NCI-H1092 (cell line): ENCODE measurements around the gene DRD2.

Source experiments
- DNase-seq: peaks from one replicate; lab custom pipeline; 2025; lab: John Stamatoyannopoulos, UW

The DRD2 gene

DNA sequence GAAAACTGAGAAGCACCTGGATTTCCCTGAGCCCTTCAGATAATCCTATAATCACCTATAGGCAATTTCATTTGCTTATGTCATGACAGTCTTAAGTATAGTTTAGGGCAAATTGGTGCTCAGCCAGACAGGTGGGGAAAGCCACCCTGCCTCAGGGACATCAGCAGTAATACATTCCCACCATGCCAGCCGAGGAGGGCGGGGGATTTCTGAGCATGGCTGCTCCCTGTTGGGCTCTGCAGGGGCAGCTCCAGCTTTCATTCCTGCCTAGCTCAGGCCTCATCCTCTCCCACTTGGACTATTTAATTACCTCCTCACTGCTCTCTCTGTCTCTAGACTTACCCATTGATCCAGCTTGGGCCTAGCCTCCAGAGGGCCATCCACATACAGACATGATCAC is 9.0 kb upstream of the DRD2 start:
- no peak for DNase-seq

DNA sequence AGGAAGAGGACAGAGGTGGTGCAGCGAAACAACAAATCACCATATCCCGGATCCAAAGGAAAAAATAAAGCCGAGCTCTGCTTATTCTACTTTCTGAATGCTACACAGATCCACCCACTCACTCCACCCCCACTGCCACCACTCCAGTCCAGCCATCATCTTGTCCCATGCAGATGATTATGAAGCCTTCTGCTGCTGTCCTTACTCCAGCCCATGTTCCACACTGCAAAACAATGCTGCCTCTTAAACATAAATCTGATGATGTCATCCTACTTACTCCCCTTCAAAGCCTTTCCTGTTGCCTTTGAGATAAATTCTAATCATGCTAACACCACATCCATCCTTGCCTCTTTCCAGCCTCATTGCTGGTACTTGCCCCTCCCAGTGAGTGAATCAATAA is 6.5 kb upstream of the DRD2 start:
- no peak for DNase-seq

DNA sequence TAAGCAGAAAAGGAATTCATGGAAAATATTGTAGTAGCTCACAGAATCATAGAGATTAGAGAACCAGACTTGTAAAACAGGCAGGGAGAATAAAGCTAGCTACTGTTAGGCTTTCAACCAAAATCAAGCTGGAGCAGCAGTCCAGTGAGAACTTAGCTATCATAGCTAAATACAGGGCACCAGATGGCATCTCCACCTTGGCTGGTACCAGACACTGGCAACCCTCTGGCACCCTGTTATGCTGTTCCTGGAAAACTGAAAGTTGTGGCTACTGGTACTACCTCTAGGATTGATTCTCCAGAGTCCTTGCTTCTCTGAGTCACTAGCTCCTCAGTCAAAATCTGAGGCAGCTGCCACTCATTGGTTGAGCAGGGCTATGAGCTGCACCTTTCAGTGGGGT is 6.0 kb upstream of the DRD2 start:
- DNase-seq, result no peak

DNA sequence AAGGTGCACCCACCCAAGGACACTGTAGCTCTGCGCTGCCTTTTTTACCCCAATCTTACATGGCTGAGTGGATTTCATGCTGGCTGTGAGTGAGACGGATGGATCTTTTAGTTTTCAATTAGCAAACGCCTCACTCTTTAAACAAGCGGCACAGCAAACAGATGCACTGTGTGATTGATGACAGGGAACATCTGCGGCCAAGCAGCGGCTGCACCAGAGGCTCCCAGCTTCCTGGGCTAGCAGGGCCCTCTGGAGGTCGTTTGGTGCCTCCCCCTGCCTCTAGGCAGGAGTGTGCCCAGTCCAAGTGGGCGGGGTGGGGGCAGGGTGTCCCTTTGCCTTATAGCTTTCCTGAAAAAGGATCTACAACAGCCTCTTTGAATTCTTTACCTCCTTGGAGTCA is 2.1 kb upstream of the DRD2 start:
- DNase-seq, result peak; percentile 51

DNA sequence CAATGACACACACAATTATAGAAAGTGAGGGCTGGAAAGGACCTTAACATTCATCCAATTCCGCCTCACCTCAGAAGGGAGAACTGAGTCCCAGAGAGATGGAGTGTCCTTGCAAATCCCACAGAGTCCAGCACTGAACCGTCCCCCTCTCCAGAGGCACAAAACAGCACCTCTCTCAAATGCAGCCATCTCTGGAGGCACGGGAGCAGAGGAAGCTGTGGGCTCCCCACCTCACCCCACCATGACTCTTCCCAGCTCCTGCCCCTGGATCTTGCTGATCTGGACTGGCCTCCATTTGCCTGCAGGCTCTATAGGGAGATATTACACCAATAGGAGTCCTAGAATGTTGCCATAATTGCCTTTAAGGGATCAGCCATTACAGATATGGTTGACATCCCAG is 1.4 kb upstream of the DRD2 start:
- no peak for DNase-seq

DNA sequence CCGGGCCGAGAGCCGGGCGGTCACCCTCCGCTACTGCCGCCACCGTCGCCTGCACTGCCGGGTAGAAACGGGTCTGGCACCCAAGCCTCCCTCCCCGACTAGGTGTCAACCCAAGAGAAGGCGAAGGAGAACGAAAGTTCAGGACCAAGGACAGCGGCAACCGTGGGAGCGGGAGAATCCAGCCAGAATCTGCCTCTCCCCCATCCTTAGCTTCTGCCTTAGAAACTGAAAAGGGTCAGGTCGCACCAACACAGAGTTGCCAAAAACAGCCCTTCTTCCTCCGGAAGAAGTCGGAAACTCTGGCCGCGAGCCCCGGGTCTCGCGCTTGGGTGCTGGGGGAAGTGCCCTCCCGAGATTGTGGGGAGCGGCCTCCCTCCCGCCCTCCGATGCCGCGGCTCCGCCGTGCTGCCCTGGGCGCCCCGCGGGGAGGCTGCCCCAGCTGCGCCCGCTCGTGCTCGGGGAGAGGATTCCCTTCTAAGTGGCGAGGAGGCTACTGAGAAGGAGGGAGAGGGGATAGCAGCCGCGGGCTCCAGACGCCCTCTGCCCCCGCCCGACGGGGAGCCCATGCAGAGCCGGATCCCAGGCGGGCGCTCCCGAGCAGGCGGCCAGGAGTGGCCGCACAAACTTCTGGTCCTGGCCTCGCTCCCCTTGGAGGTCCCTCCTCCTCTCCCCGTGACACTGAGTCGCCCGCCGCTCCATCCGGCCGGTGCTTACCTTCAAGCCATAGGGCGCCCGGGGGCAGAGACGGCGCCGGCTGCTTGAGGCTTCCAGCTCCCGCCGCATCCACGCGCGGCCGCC is 637 bp downstream of the DRD2 start:
- no peak for DNase-seq

DNA sequence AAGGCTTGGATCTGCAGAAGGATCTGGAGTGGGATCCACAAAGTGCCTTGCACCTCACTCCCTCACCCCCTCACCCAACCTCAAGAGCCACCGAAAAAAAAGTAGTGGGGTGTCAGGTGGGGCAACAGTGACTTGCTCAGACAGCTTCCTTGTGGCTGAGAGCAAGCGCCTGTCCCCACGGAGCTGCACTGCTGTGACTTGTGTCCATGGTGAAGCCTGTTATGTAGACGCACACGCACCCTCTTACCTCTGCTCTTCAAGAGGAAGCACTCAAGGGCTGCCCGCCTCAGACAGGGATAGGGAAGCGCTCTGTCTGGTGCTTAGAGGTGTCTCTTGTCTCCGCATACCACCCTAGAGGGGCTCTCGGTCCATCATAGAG is 1.2 kb downstream of the DRD2 start:
- DNase-seq, result peak; percentile 37

DNA sequence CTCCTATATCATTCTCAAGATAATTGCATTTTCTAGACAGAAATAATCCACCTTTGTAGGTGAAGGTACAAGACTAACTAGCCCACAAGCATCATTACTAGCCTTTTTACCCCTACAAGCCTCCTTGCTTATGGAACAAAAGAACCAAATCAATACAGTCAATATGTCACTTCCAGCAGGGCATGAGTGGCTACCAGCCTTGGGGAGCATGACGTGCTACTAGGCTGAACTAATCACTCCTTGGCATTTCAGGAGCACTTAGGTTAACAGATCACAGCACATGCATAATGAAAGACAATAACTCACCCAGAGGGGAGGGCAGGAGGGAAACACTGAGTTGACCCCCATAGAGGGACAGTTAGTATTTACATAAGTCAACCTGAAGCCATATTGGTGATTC is 2.7 kb downstream of the DRD2 start:
- DNase-seq, result no peak

DNA sequence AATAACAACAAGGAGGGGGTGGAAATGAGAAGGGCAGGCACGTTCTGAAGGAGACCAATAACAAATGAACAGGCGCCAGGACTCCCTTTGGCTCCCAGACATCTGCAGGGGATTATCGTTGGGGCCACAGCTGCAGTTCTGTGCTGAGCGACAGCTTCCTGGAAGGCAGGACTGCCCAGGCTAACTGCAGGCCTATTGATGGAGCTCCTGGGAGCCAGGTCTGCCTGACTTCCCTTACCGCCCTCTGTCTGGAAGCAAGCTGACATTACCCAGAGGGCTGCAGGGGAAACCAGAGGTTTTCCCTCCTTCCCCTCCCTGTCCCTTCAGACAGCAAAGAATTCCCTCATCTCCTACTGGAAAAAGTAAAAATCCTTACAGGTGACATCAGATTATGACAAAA is 5.0 kb downstream of the DRD2 start:
- DNase-seq, result no peak

DNA sequence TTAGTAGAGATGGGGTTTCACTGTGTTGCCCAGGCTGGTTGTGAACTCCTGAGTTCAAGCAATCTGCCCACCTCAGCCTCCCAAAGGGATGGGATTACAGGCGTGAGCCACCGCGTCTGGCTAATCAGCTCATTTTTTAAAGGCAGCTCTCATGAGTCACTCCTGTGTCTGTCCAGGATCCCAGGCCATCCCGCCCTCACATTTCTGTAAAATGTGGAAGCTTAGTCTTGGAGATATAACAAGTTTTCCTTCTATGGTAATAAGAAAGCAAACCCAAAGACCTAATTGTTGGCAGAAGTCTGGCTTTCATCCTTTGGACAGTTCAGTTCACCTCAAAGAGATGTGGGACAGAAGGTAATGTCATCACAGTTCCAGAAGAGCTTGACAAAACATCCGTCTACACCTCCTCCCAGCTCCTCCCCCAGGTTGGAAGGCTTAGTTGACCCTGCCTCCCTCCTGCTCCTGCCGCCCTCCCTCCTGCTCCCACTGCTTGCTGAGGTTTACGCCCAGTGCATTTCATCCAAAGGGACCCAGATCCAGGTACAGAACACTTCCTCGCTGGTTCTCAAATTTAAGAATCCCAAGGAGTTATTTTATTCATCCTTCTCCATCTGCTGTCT is 6.4 kb downstream of the DRD2 start:
- DNase-seq, result no peak

DNA sequence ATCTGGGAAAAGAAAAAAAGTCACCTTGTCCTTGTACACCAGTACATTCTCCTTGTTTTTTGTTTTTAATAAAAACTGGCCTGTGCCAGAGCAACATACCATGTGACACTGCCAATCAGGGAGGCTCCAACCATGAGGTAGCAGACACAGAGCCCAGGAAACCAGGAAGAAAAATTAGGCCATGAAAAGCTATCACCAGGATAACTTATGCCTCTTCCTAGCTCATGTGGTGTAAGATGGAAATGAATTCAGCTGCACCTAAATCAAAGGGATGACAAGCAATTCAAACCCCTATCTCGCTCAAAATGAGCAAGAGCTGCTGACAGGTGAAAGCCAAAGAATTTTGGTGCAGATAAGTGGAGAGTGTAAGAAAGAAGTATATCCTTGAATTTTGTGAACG is 7.7 kb downstream of the DRD2 start:
- no peak for DNase-seq

DNA sequence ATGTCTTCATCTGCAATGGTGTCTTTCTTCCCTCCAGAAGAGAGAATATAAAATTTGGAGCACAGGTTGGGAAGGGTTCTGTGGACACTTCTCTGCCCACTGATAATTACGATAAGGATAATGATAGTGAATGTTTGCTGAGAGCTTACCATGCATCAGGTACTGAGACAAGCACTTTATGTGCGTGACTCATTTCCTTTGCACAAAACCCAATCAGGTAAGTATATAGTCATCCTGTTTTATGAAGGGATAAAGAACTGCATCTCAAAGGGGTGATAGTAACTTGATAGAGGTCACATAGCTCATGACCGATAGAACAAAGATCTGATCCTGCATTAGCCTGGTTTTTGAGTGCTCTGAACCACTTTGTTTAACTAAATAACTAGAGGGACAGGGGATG is 9.4 kb downstream of the DRD2 start:
- no peak for DNase-seq

DNA sequence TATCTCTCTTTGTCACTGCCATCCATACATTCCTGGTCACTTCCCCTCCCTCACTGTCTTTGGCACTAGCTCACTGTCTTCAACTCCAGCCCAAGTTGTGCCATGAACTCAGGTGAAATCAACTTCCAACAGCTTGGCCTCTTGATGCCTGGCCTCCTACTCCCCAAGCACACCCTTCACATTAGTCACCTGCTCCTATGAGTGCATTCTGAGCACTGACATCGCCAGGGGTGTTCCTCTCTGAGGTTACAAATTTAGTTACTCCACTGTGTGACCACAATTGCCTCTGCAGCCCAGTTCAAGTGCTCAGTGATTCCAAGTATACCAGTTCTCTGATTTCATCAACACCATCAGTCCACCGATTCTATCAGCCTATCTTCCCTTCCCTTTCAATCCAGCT is 10.8 kb downstream of the DRD2 start:
- no peak for DNase-seq

DNA sequence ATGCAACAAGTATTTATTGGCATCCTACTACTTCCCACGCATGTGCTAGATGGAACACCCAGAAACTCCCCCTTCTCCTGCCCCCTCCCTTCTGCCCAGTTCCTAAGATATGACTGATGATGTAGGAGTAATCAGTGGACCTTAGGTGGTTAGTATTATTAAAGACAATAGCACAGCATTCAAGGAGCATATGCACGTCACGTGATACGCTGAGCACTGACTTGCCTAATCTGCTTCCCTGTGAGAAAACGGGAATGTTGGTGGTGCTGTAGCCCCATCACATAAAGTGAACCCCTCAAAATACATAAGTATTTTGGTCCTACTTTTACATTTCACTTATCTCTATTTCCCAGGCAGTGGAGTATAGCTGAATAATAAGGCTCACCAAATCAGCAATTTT is 12.4 kb downstream of the DRD2 start:
- no peak for DNase-seq

DNA sequence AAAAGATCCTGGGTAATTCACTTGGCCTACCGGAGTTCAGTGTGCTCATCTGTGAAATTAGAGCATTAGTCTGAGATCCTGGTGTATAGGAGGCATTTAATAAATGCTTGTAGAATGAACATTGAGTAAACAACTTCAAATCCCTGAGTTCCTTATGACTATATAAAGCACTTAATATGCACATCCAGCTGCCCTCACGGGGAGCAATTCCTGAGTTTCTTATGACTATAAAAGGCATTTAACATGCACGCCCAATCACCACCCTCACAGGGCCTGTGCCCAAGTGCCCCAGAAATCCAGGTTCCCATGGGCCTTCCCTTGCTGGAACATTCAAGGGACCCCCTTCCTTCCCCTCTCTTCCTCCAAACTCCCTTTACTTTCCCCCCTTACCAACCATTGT is 13.6 kb downstream of the DRD2 start:
- DNase-seq, result no peak

DNA sequence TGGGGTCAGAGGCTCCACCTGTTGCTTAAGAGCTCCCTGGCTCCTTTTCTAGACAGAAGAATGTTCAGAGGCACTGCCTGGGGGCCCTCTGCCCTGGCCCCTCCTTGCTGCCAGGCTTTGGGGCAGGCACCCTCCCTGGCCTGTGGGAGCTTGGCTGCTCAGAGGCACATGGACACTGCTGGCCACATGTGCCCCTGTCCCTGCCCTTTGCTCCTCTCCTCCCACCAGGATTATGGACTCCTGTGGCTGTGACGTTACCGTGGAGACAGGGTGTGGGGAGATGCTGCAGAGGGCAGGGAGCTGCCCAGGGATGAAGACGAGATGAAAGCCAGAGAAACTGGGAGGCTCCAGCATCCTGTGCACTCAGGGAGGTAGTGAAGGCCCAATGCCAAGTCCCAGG is 14.7 kb downstream of the DRD2 start:
- DNase-seq, result no peak

DNA sequence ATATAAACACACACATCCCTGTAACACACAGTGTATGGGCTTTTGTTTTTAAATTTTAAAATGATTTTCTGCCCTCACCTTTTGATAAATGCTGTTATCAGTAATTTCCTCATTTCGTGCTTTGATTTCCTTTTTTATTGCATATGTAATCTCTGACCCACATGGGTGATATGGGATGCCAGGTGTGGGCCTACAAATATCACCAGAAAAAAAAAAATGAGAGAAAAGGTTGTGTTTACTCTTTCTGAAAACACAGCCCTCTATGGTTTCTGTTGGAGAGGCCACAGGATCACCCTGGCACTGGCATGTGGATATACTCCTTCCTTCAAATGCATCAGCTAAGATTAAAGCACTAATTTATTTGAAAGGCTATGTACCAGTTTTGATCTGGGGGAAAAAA is 17.0 kb downstream of the DRD2 start:
- DNase-seq, result no peak

DNA sequence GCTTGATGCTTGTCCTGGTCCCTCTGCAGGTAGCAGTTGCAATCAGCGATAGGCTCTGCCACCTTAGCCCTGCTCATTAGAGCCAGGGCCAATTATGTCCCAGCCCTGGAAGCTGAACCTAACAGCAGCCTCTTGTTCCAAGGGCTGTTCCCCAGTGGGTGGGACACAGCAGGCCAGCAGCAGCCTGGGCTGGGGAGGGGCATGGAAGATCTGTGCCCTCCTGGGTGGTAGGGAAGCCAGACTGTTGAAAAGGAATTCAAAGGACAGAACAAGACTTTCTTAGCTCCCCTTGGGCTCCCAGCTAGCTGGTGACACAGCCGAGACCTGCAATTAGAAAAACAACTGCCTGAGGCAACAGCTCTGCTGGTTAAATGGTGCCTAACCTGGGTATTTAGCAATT is 17.4 kb downstream of the DRD2 start:
- DNase-seq, result peak; percentile 19

DNA sequence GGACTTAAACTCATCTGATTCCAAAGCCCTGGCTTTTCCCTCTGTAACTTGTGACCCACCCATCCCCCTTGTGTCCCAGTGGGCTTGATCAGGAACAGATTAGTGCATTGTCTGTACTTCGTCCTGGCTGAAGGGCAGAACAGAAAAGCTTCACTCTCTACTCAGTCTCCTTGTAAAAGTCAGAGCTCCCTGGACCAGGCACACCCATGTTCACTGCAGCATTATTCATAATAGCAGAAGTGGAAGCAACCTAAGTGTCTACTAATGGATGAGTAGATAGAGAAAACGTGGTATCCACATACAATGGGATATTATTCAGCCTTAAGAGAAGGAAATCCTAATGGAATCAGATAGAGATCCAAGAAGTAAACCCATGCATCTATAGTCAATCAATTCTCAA is 20.7 kb downstream of the DRD2 start:
- DNase-seq, result no peak

DNA sequence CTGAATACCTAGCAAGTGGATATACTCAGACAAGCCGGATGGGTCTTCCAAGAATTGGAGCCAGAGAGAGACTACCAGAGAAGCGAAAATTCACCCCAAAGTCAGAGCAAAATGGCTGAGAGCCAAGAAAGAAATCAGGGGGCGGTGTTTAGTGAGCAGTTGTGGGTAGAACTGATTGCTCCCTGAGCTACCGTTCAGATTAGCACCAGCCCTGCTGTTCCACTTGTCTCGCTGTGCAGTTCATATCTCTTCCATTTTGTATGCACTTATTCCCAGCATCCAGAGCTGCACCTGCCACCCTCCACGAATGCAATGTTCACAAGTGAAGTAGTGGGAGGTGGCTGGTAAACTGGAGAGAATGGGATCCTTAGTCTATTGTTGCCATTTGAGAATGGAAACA is 25.5 kb downstream of the DRD2 start:
- DNase-seq, result no peak

DNA sequence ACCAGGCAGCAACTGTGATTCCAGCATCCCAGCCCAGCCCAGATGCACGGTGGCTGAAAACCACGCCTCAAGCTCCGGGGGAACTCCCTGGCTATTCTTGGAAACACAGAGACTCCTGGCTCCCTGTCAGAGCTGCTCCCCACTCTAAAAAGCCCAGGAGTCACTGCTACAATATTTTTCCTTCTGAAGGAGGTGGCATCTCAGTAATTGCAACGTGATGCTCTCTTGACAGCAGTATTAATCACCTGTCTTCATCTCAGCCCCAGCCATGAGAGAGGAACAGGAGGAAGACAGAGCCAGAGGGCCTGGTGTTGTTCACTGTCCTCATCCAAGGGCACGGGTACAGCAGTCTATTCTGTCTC is 26.9 kb downstream of the DRD2 start:
- DNase-seq, result no peak

DNA sequence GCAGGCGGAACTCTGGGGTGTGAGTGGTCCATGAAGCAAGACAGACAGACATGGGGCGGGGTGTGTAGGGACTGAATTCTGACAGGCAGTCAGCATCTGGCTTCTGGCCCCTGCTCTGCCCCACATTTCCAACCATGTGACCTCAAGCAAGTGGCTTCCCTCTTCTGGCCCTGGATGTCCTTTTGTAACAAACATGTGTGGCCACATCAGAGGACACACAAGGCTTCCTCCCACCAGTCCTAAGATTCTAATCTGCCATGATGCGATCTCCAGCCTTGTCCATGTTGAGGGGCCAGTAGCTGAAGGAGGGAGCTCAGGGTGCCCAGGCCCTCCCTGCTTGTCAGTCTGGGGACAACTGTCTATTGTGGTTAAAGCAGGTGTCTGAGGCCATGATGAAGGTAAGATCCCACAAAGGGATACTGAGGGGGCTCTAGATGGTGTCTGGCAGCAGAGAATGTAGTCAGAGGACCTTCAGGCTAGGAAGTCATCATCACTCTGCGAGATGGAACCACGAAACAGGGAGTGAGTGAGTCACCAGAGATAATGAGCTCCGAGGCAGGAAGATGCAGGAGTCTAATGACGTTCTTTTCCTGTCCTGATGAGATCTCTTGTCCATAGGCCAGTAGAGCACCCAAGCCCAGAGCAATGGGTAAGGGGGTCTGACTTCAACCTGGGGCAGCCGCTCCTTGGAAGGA is 27.4 kb downstream of the DRD2 start:
- no peak for DNase-seq

DNA sequence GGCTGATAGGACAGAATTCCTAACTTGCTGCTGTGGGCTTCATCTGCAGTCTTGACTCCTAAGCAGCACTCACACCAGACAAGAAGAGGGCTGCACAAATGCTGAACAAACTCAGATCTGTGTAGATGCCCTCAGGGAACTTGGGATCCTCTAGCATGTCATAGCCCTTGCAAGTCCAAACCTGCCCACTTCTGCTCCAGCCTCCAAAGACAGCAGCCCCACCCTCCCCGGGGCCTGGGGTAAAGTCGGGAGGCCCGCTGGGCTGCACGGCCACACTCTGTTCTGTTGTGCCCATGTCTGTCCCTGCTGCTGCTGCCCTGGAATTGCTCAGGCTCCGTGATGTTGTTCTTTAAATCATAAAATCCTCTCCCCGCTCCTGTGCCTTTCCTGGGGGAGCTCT is 28.3 kb downstream of the DRD2 start:
- DNase-seq, result no peak

DNA sequence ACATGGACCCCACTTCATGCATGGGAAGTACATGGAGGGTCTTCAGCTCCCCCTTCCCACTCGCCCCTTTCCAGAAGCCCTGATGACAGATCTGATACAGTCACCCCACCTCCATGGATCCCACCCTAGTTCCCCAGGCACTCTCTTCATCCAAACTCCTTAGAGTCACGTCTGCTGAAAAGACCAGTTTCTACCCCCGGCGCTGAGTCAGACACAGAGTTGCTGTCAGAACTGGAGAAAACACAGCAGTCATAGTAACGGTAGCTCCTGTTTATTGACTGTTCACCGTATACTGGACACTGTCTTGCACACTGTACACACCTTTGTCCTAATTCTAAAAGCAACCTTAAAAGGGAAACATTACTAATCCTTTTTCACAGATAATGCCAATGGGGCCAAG is 29.1 kb downstream of the DRD2 start:
- no peak for DNase-seq
